Gastrocnemius medialis (tissue), 4 donors: Measurements from ENCODE around the gene ARHGAP28.

ENCODE experiments used
- POLR2A ChIP-seq, 2 donors: fragments of 450-650 bp; IDR thresholded peaks; one replicate each; pipeline ENCODE4 v1.6.1; 2017; ENCODE audit warnings: antibody characterized with exemption in 2 of 2, mild to moderate bottlenecking in 2 of 2, moderate library complexity in 2 of 2
- TF ChIP-seq, protein P1 (sequence below), 5 experiments: fragments of 450-650 bp in 3 of 5; fragments of 200-600 bp in 2 of 5; sonication (generic) in 2 of 5; IDR thresholded peaks in 4 of 5; conservative IDR thresholded peaks in 1 of 5; 1 replicate in 4 of 5; 2 replicates in 1 of 5; pipeline ENCODE4 v1.5.1; 2016 to 2019; ENCODE audit warnings: antibody characterized with exemption in 5 of 5, mild to moderate bottlenecking in 3 of 5, moderate library complexity in 3 of 5

DNA sequence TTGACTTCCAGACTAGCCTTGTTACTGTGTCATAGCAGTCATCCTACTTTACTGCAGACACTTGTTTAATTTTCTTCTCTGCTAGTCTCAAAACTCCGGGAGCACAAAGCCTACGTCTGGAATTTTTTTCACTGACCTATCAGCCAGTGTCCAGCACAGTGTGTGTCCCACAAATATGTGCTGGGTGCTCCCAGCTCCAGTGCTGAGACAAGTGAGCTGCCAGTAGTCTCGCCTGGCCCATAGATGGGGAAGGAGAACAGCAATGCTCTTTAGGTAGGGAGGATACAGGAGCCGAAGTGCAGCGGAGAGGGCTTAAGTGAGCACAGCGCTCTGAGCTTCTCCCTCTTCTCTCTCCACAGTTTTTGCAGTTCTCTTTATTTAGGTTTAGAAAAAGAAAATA is 34.0 kb downstream of the ARHGAP28 start:
- TF ChIP-seq, protein P1, sequence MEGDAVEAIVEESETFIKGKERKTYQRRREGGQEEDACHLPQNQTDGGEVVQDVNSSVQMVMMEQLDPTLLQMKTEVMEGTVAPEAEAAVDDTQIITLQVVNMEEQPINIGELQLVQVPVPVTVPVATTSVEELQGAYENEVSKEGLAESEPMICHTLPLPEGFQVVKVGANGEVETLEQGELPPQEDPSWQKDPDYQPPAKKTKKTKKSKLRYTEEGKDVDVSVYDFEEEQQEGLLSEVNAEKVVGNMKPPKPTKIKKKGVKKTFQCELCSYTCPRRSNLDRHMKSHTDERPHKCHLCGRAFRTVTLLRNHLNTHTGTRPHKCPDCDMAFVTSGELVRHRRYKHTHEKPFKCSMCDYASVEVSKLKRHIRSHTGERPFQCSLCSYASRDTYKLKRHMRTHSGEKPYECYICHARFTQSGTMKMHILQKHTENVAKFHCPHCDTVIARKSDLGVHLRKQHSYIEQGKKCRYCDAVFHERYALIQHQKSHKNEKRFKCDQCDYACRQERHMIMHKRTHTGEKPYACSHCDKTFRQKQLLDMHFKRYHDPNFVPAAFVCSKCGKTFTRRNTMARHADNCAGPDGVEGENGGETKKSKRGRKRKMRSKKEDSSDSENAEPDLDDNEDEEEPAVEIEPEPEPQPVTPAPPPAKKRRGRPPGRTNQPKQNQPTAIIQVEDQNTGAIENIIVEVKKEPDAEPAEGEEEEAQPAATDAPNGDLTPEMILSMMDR (IDR thresholded peaks at IDR 0.05 in 4 of 5, conservative IDR thresholded peaks at IDR 0.05 in 1 of 5): no peak
- no peak for TF ChIP-seq POLR2A (IDR thresholded peaks at IDR 0.05)
